Measurements from ENCODE around the gene UBE2D3. TPM values are rescaled to one million over a fixed set of nuclear protein-coding genes. Genes with fewer than 3 reads are reported as not detected.

The UBE2D3 gene
- polyA plus RNA-seq, 2 of the 4 experiments (the other 2 are of a cell fraction) = 186 to 338 TPM

GRCh38 chr4:102758241-102759160, 68.8 kb downstream of the UBE2D3 start:
- ChIA-PET CTCF (interaction anchor here (0.7 kb wide), 1 partner anchor 647 kb away, joined by 3 read pairs; no protein-coding TSS in a partner anchor), POLR2A (no interaction called here)
- FAIRE-seq (no peak), ATAC-seq (no peak), DNase-seq (ENCODE audit: low read depth in 1 of 2, low spot score in 1 of 2) (no peak)
- Histone ChIP-seq H3K27ac (no peak overlapping the region), H3K4me3 (no peak overlapping the region), H3K4me1 (peaks cover 14% of the 10 kb centered on the region; the same call in 2 of the 3 replicates), H3K9me3 (no peaks in the 10 kb centered on the region), H3K4me2 (no peak overlapping the region)
- TF ChIP-seq TFCP2L1 (CRISPR knock-in tag; IDR thresholded peaks at IDR 0.05) = no peak
- TF ChIP-seq EP300 (IDR thresholded peaks at IDR 0.05) = no peak
- no peak for TF ChIP-seq FOSL2 (IDR thresholded peaks at IDR 0.05)
- no peak for TF ChIP-seq FOSL2 (CRISPR knock-in tag; IDR thresholded peaks at IDR 0.05)
- TF ChIP-seq HDAC2 (IDR thresholded peaks at IDR 0.05) = no peak
- TF ChIP-seq ZFP36 (IDR thresholded peaks at IDR 0.05; ENCODE audit: borderline replicate concordance, partially characterized antibody) = no peak
- TF ChIP-seq FOSB (CRISPR knock-in tag; IDR thresholded peaks at IDR 0.05) = no peak
- no peak for TF ChIP-seq ELK1 (IDR thresholded peaks at IDR 0.05; ENCODE audit: low read depth, low read length)
- no peak for TF ChIP-seq RNF2 (IDR thresholded peaks at IDR 0.05; ENCODE audit: borderline replicate concordance, low read depth)
- no peak for TF ChIP-seq NPAS2 (CRISPR knock-in tag; IDR thresholded peaks at IDR 0.05; ENCODE audit: borderline replicate concordance)
- TF ChIP-seq MAZ (IDR thresholded peaks at IDR 0.05; ENCODE audit: borderline replicate concordance, low read depth, low read length) = no peak
- TF ChIP-seq RAD21 (conservative IDR thresholded peaks at IDR 0.05 in 1 of 2, IDR thresholded peaks at IDR 0.05 in 1 of 2) = no peak
- WGBS (ENCODE audit: missing lambda C conversion rate) = 82% methylated on average over 11 of the region's 11 CpGs

DNA sequence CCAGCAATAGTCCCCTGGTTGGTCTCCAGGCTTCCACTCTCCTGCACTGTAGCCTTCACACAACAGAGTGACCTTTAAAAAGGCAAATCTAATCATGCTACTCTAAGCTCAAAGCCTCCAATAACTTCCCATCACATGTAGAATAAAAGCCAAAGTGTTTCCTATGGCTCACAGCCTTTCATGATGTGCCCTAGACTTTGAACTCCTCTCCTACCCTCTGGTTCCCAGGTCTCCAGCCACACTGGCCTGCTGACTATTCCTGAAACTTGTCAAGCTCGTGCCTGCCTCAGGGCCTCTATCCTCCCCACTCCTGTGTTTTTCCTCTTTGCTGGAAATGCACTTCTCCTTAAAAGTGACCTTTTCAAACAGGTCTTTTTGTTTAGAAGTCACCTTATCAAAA, 69.7 kb downstream of the UBE2D3 start:
- Histone ChIP-seq H3K9me3 (no peaks in the 10 kb centered on the region), H3K4me3 (no peak overlapping the region), H3K4me1 (peaks cover 14% of the 10 kb centered on the region; the same call in 2 of the 3 replicates), H3K27ac (no peak overlapping the region), H3K4me2 (no peak overlapping the region)
- ATAC-seq (no peak), DNase-seq (ENCODE audit: low read depth in 1 of 2, low spot score in 1 of 2) (no peak), FAIRE-seq (no peak)
- POLR2A ChIA-PET = no interaction called here
- CTCF ChIA-PET = no interaction called here
- TF ChIP-seq, protein P1, sequence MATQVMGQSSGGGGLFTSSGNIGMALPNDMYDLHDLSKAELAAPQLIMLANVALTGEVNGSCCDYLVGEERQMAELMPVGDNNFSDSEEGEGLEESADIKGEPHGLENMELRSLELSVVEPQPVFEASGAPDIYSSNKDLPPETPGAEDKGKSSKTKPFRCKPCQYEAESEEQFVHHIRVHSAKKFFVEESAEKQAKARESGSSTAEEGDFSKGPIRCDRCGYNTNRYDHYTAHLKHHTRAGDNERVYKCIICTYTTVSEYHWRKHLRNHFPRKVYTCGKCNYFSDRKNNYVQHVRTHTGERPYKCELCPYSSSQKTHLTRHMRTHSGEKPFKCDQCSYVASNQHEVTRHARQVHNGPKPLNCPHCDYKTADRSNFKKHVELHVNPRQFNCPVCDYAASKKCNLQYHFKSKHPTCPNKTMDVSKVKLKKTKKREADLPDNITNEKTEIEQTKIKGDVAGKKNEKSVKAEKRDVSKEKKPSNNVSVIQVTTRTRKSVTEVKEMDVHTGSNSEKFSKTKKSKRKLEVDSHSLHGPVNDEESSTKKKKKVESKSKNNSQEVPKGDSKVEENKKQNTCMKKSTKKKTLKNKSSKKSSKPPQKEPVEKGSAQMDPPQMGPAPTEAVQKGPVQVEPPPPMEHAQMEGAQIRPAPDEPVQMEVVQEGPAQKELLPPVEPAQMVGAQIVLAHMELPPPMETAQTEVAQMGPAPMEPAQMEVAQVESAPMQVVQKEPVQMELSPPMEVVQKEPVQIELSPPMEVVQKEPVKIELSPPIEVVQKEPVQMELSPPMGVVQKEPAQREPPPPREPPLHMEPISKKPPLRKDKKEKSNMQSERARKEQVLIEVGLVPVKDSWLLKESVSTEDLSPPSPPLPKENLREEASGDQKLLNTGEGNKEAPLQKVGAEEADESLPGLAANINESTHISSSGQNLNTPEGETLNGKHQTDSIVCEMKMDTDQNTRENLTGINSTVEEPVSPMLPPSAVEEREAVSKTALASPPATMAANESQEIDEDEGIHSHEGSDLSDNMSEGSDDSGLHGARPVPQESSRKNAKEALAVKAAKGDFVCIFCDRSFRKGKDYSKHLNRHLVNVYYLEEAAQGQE (IDR thresholded peaks at IDR 0.05) = no peak
- TF ChIP-seq ZSCAN20 (CRISPR knock-in tag; IDR thresholded peaks at IDR 0.05) (no peak), PHF8 (IDR thresholded peaks at IDR 0.05; ENCODE audit: borderline replicate concordance, low read depth) (no peak), JUN (IDR thresholded peaks at IDR 0.05) (no peak), BHLHE40 (IDR thresholded peaks at IDR 0.05; ENCODE audit: low read depth, low read length) (no peak), EHF (CRISPR knock-in tag; IDR thresholded peaks at IDR 0.05) (no peak), ZNF302 (CRISPR knock-in tag; IDR thresholded peaks at IDR 0.05) (no peak), MYC (IDR thresholded peaks at IDR 0.05; ENCODE audit: borderline replicate concordance, low read length) (no peak), MAZ (IDR thresholded peaks at IDR 0.05; ENCODE audit: borderline replicate concordance, low read depth, low read length) (no peak), NPAS2 (CRISPR knock-in tag; IDR thresholded peaks at IDR 0.05; ENCODE audit: borderline replicate concordance) (no peak), HOXB5 (CRISPR knock-in tag; IDR thresholded peaks at IDR 0.05) (no peak), HEYL (CRISPR knock-in tag; IDR thresholded peaks at IDR 0.05) (no peak), JUNB (IDR thresholded peaks at IDR 0.05) (no peak), CBX8 (IDR thresholded peaks at IDR 0.05) (no peak), ZFP36 (IDR thresholded peaks at IDR 0.05; ENCODE audit: borderline replicate concordance, partially characterized antibody) (no peak), ELK1 (IDR thresholded peaks at IDR 0.05; ENCODE audit: low read depth, low read length) (no peak), RFX5 (IDR thresholded peaks at IDR 0.05) (no peak)
- TF ChIP-seq, protein P2, sequence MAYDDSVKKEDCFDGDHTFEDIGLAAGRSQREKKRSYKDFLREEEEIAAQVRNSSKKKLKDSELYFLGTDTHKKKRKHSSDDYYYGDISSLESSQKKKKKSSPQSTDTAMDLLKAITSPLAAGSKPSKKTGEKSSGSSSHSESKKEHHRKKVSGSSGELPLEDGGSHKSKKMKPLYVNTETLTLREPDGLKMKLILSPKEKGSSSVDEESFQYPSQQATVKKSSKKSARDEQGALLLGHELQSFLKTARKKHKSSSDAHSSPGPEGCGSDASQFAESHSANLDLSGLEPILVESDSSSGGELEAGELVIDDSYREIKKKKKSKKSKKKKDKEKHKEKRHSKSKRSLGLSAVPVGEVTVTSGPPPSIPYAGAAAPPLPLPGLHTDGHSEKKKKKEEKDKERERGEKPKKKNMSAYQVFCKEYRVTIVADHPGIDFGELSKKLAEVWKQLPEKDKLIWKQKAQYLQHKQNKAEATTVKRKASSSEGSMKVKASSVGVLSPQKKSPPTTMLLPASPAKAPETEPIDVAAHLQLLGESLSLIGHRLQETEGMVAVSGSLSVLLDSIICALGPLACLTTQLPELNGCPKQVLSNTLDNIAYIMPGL (CRISPR knock-in tag; IDR thresholded peaks at IDR 0.05; ENCODE audit: borderline replicate concordance) = no peak
- 77% methylated on average over 1 of the region's 1 CpG for WGBS (ENCODE audit: missing lambda C conversion rate)

All from A549 (cell line).